Measurements from ENCODE around the gene MYADML2. TPM values are rescaled to one million over a fixed set of nuclear protein-coding genes. Genes with fewer than 3 reads are reported as not detected.
"Not testable (repeated sequence)": the region's sequence is repeated elsewhere in the genome, so short reads cannot be mapped to it uniquely, and the experiment has no call there.

MYADML2 gene
- total RNA-seq, 1 donor from 2014 or later, result 51.9 TPM

DNA sequence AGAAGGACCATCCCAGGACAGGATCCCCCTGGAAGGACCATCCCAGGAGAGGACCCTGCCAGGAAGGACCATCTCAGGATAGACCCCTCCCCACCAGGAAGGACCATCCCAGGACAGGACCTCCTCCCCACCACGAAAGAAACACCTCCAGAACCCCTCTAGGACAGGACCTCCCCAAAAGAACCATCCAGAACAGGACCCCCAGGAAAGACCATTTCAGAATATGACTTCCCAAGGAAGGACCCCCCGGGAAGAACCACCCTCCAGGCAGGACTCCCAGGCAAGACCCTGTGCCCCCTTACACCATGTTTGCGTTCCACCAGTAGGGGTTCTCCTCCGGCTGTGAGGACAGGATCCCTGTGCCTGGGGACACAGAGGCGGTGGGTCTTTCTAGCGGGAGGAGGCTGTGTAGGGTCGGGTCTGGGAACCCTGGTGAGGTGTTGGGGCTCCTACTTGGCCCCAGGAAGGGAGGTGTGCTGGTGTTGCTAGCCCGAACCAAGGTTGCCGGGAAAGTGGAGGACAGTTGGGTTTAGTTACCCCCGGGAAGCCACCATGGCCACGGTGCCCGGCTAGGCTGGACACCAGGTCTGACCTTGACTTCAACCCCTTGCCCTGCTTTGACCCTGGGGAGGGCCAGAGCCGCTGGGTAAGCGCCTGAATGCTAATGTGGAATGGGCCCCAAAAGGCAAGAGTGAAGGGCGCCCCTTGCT is 11.8 kb upstream of the MYADML2 start:
- no peak for DNase-seq

DNA sequence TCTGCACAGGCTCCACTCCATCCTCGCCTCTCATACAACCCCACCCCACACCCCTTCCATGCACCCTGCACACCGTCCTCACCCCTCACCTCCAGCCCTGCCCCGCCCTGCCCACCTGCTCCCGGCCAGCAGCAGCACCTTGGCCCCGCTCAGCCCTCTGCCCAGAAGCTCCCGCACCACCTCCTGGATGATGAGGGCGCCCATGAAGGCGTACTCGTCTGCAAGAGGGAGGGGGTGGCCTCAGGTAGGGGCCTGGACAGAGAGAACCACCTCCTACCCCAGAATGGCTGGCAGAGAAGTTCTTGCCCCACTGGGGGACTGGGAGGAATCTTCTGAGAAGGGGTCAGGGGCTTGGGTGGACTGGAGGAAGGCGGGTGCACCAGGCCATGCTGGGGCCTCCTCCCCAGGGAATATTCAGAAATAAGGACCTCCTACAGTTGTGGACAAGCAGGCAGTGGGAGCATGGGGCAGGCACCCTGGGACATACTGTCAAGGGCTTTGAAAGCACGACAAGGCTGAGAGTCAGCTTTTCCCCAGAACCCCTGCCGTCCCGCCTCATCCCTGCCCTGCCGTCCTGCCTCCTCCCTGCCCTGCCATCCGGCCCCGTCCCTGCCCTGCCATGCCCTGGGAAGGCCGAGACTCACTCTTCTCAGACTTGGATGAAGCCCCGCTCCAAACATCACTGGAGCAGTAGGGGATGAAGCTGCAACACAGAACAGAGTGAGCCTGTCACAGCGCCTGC is 10.8 kb upstream of the MYADML2 start:
- DNase-seq, result no peak

DNA sequence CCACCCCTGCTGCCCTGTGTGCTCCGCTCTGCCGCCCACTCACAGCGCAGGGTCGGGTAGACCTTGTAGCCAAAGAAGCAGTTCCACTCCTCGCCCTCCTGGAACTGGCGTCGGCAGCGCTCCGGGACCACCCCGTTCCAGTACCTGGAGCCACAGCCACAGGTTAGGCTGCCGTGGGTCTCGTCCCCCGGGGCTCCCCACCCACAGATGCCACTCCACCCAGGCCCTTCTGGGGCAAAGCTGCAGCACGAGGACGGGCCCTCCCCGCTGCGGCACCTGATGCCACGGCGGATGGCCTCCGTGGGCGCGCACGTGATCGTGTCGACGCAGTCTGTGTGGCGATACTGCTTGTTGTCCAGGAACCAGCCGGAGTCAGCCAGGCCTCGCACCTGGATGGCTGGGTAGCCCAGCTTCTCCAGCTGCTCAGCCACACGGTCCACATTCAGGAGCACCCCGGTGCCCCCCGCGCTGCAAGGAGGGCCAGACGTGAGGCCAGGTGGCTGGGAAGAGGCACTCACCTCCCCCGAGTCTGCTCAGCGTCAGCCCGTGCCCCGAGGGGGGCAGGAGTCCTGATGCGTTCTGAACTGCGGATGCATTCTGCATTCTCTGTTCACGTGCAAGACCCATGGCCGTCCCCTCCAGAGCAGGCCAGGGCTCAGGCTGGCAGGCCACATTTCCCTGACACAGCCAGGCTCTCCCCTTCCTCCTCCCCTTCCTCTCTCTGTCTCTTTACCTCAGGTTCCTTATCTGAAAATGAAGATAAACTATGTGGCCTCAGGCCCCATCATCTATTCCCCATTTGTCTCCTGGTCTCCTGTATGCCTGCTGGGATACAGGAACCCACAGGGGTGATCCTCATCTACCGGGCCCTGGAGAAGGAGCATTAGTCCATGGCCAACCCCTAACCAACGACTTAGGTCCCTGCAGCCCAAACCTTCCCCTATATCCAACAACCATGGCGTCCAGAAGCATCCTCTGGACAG is 9.9 kb upstream of the MYADML2 start:
- no peak for DNase-seq

DNA sequence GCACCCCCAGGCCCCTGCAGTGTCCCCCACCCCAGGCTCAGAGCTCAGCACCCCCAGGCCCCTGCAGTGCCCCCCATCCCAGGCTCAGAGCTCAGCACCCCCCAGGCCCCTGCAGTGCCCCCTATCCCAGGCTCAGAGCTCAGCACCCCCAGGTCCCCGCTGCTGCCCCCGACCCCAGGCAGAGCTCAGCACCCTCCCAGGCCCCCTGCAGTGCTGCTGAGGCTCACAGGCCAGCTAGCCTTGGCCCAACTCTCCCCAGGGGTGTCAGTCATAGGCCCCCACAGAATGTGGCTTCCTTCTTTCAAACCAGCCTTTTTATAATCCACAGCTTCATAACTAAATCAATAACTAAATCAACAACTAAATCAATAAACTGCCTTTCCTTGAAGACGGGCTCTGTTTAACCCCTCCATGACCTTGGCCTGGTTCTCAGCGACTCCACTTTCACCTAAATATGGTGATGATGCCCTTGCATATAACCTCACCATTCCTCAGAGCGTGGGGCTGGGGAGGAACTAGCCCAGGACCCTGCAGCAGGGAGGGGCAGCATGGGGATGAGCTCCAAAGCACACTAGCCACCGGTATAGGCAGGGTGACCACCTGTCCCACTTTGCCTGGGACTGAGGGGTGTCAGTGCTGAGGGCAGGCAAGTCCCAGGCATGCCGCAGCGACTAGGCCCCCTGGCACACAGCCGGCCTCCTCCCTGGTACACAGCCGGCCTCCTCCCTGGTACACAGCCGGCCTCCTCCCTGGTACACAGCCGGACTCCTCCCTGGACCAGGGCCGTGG is 8.9 kb upstream of the MYADML2 start:
- DNase-seq, result no peak

DNA sequence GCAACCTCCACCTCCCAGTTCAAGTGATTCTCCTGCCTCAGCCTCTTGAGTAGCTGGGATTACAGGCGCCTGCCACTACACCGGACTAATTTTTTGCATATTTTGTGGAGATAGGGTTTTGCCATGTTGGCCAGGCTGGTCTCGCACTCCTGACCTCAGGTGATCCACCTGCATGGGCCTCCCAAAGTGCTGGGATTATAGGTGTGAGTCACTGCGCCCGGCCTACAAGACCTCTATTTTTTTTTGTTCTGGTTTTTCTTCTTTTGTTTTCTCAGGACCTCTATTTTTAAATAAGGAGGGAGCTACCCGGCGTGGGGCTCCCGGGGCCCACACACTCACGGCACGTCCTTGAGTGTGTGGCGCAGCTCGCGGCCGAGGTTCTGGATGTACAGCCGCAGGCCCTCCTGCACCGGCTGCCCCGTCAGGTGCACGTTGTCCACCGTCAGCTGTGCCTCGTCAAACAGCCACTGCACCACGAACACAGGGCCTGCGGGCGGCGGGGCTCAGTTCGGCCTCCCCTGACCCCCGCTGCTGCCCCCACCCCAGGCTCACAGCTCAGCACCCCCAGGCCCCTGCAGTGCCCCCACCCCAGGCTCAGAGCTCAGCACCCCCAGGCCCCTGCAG is 8.1 kb upstream of the MYADML2 start:
- no peak for DNase-seq

DNA sequence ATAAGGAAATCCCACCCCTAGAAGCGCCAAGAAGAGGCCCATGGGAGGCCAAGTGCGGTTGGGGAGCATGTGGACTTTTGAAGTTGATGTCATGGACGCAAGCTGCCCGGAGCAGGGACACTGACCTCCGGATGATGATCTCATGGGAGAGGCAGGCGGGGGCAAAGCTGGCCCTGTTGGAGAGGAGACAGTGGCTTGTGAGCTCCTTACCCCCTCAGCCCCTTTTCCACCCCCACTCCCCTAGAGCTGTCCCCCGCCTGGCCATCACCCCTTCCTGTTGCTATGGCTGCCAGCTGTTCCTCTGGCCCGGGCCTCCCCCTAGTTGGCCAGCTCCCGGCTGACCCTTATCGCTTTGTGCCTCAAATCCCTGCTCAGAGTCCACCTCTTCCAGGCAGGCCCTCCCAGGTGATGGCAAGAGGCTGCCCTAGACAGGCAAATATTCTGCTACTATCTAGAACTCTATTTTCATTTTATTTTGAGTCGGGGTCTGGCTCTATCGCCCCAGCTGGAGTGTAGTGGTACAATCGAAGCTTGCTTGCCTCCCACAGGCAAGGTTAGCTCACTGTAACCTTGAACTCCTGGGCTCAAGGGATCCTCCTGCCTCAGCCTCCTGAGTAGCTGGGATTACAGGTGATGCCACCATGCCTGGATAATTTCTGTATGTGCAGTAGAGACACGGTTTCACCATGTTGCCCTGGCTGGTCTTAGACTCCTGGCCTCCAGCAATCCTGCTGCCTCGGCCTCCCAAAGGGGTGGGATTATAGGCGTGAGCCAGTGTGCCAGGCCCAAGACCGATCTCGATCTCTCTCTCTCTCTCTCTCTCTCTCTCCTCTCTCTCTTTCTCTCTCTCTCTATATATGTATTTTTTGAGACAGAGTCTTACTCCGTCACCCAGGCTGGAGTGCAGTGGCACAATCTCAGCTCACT is 7.4 kb upstream of the MYADML2 start:
- no peak for DNase-seq

DNA sequence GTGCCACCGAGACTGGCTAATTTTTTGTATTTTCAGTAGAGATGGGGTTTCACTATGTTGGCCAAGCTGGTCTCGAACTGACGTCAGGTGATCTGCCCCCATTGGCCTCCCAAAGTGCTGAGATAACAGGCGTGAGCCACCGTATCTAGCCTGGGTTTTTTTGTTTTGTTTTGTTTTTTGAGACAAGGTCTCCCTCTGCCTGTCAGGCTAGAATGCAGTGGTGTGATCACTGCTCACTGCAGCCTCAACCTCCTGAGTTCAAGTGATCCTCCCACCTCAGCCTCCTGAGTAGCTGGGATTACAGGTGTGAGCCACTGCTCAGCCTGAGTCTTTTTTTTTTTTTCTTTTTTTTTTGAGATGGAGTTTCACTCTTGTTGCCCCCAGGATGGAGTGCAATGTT is 6.4 kb upstream of the MYADML2 start:
- DNase-seq, result not testable (repeated sequence)

DNA sequence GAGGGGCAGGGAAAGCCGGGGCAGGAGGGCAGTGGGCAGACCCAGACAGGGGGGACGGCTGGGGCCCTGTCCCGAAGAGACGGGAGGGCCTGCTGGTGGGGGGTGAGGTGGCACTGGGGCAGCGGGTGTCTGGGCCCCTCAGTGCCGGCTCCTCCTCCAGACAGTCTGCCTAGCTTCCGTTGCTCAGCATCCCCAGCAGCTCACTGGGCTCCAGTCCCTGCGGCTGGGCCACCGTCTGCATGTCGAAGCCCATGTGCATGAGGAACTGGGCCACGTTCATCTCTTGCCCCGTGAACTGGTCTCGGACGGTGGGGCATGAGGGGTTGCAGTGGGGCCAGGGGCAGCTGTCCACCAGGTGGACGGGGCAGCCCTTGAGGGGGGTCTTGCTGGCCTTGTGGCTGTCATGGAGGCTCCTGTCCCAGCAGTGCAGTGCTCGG is 5.8 kb upstream of the MYADML2 start:
- DNase-seq, result no peak

DNA sequence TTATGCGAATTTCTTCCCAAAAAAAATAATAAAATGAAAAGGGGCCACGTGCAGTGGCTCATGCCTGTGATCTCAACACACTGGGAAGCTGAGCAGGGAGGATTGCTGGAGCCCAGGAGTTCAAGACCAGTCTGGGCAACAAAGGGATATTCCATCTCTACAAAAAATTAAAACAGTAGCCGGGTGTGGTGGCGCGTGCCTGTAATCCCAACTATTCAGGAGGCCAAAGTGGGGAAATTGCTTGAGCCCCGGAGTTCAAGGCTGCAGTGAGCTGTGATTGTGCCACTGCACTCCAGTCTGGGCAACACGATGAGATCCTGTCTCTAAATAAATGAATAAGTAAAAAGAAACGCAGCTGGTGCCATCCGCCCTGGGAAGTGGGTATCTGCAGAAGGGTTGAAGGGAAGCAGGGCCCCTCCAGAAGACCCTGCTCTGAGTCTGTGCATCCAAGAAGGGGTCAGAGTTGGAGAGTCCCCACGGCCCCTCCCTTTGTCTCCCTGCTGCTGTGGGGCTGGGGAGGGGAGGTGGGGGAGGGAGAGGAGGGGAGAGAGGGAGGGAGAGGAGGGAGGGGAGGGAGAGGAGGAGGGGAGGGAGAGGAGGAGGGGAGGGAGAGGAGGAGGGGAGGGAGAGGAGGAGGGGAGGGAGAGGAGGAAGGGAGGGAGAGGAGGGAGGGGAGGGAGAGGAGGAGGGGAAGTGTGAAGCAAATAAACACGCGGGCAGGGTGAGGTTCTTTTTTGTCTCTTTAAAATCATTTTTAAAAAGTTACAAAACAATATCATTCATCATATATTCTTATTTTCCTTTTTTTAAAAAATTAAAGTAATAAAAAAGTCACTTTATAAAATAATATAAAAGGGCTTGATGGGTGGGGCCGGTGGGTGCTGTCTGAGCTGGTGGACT is 5.0 kb upstream of the MYADML2 start:
- DNase-seq, result no peak

DNA sequence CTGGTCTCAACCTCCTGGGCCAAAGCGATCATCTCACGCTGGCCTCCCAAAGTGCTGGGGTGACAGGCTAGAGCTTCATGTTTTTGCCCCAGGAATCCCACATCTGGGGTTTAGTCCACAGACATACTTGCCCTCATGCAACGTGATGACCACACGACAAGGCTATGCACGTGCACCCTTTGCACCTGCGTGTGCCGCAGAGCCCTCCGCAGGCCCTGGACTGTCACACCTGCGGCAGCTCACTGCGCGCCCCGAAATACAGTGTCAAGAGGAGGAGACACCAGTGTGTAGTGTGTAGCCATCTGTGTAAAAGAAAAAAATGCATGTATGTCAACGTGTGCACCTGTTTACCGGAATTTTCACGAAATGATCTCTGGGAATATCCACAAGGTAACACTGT is 3.5 kb upstream of the MYADML2 start:
- no peak for DNase-seq

DNA sequence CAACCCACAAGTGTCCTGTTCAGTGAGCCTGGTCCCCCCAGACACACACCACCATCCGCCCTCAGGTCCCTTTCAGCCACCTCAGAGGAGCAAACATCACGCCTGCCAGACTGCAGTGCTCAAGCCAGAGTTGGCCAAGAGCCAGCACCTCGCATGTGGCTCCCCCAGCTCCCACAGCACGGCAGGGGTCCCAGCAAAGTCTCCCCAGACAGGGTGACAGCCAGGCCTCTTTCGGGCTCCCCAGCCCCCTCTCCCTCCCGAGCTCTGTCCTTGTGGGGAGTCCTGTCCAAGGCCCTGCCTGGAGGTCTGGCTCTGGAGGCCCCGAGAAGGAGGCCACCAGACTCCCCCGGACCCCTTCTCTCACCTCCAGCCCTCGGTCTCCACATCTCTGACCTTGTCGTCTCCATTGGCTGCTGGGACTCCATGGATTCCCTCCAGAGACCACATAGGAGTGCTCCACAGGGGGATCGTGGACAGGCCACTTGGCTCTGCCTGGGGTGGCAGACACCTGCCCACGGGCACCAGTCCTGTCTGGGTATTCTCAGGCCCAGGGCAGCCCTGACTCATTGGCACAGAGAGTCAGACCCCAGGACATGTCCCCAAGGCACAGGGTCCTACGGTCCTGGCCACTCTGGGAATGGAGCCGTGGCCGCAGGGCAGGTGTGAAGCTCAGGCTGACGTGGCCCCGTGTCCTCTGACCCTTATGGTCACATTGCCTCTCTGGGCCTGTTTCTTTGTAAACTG is 1.8 kb upstream of the MYADML2 start:
- DNase-seq, result no peak

DNA sequence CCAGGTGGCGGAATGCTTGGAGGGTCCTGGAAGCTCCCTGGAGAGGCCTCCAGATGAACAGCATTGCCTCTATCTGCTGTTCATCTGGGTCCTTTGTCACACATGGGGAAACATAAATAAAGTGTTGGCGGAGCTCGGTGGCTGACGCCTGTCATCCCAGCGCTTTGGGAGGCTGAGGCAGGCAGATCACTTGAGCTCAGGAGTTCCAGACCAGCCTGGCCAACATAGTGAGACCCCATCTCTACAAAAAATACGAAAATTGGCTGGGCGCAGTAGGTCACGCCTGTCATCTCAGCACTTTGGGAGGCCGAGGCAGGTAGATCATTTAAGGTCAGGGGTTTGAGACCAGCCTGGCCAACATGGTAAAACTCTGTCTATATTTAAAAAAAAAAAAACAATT is 2.2 kb downstream of the MYADML2 start:
- DNase-seq, result no peak

DNA sequence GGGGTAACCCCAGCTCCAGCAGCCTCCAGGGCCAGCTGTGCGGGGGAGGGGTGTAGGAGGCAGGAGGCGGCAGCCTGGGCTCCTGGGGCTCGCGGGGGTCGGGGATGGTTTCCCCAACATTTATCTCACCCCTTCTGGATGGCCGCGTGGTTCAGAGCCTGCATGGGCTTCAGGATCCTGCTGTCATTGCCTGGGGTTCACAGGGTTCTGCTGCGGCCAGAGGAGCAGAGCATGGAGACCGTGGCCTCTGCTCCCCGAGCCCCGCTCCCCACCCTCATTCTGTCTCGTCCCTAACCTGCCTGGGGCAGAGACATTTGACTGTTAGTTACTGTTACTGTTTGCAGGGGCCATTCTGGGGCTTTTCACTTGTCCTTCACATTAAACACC is 4.9 kb downstream of the MYADML2 start:
- no peak for DNase-seq

DNA sequence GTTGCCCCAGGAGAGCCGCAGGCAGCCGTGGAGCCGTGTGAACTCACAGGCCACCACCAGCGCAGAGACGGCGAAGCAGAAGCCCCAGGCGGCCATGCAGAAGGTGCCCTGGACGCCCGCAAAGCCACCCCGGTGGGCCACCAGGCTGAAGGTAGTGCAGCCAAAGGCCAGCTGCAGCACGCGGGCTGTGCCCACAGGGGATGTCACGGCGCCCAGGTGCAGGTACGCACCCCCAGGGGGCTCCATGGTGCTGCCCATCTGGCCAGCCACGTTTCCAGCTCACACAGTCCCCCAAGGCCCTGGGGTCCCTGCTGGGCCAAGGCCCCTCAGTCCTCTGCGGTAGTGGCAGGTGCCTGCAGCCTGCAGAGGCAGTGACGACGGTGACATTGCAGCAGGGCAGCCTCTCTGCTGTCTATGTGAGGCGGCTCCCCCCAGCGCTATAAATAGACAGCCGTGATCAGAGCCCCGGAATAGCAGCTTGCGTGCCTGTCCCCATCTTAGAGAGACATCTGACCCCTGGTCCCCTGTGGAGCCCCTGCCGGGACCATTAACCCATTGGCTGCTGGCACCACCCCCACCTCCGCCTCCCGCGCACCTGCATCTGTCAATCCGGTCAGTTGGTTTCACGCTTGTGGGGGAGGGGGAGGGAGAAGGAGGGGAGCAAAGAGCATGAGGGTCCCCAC is 5.4 kb downstream of the MYADML2 start:
- DNase-seq, result peak; percentile 89

DNA sequence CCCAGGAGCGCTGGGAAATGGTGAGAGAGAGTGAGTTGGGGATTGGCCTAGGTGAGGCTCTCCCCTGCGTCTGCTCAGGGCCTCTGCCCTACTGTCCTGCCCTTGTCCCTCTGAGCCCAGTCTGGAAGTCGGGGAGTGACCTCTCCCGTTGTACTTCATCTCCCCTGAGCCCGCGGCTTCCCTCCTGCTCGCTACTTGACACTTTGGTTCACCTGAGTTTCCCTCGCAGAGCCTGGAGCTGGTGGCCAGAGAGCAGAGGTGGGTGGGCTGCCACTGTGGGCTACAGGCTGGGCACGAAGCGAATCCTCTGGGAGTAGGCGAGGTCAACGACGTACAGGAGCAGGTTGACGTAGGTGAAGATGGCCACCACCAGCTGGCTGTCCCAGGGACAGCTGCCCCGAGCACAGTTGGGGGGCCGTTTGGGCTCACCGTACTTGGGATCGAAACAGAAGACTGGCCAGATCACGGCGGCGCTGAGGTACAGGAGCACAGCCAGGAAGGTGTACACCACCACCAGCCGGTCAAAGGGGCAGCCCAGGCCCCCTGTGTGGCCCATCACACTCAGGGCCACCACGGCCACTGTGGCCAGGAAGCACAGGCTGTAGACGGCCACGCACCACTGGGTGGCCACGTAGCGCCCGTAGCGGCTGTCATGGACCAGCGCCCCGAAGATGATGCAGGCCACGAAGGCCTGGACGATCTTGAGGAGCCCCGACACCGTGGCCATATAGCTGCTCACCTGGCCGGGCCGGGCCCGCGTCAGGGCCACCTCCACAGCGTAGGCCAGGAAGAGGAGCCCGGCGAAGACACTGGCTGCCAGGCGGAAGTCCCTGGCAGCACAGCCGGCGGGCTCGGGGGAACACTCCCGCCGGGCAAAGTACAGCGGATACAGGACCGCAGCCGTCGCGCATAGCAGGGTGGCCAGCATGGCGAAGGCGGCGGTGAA is 6.2 kb downstream of the MYADML2 start:
- DNase-seq, result no peak

DNA sequence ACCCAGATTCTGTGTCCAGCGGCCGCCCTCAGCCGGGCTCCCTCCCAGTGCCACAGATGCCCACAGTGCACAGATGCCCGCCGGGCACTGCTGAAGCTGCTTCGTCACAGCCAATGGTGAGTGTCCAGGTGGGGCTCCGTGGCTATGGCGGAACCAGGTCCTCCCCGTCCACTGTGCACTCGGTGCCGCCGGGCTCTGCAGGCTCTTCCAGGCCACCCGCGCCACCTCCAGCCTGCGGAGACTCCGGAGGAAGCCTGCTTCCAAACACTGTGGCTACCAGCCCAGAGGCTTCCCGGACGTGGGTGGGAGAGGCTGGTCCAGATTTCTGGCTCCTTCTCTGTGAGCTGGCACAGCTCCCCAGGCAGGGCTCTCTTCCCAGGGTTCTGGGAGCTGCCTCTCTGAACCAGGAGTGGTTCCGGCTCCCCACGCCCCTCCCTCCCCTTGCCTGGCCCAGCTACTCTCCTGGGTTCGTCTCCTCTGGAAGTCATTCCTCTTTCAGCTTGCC is 7.1 kb downstream of the MYADML2 start:
- no peak for DNase-seq

All from tongue (tissue), 2 donors.